GM21619 (cell line): ENCODE data around the gene TNNI3.
"Not testable (repeated sequence)": the region's sequence is repeated elsewhere in the genome, so short reads cannot be mapped to it uniquely, and the experiment has no call there.

Source experiments
- ATAC-seq: cut with Tn5 transposase; IDR thresholded peaks from one replicate; pipeline ENCODE4 v1.9.1; 2021; ENCODE audit not compliant: unreplicated experiment

Gene TNNI3

GRCh38 chr19:55173186-55173713 is 15.7 kb upstream of the TNNI3 start:
- ATAC-seq = no peak

GRCh38 chr19:55172741-55173140 is 15.2 kb upstream of the TNNI3 start:
- ATAC-seq = no peak

- ATAC-seq = not testable (repeated sequence)
Observed at GRCh38 chr19:55172318-55172717, 14.8 kb upstream of the TNNI3 start.

- no peak for ATAC-seq
Observed at GRCh38 chr19:55171440-55171839, 13.9 kb upstream of the TNNI3 start.

- ATAC-seq = no peak
Observed at GRCh38 chr19:55169136-55169535, 11.6 kb upstream of the TNNI3 start.

- peak; percentile 94 for ATAC-seq
Observed at GRCh38 chr19:55166530-55167268, 9.2 kb upstream of the TNNI3 start, which contains the start of gene DNAAF3. Gene DNAAF3 (minus strand): TSS chr19:55166613. CDS start chr19:55166413, 200 bp downstream.

GRCh38 chr19:55165952-55166529 is 8.5 kb upstream of the TNNI3 start:
- ATAC-seq = no peak

- ATAC-seq = no peak
Observed at GRCh38 chr19:55161571-55162322, 4.2 kb upstream of the TNNI3 start.

- no peak for ATAC-seq
Observed at GRCh38 chr19:55160986-55161365, 3.4 kb upstream of the TNNI3 start.

- ATAC-seq = no peak
Observed at GRCh38 chr19:55160128-55160985, 2.8 kb upstream of the TNNI3 start.

- ATAC-seq = no peak
Observed at GRCh38 chr19:55158848-55159749, 1.6 kb upstream of the TNNI3 start.

GRCh38 chr19:55158423-55158822 is 891 bp upstream of the TNNI3 start:
- ATAC-seq = no peak

- ATAC-seq = no peak
Observed at GRCh38 chr19:55156202-55157063, 1.1 kb downstream of the TNNI3 start.

GRCh38 chr19:55155784-55156183 is 1.7 kb downstream of the TNNI3 start:
- ATAC-seq = not testable (repeated sequence)

- no peak for ATAC-seq
Observed at GRCh38 chr19:55153652-55154264, 3.8 kb downstream of the TNNI3 start.

- no peak for ATAC-seq
Observed at GRCh38 chr19:55152017-55152416, 5.5 kb downstream of the TNNI3 start.

GRCh38 chr19:55149078-55150003 is 8.2 kb downstream of the TNNI3 start, which contains the start of gene TNNT1:
Gene TNNT1 (minus strand): TSS chr19:55149206. CDS start chr19:55147157, 2,049 bp downstream.
- ATAC-seq = no peak
